ENCODE data around the gene ERAP2. TPM values are rescaled to one million over a fixed set of nuclear protein-coding genes. Genes with fewer than 3 reads are reported as not detected.
A peak's percentile ranks its signal among the peaks of the same experiment; 100 is the strongest.

Gene ERAP2
- total RNA-seq, 1 donor from 2014 or later: 26.6 TPM

DNA sequence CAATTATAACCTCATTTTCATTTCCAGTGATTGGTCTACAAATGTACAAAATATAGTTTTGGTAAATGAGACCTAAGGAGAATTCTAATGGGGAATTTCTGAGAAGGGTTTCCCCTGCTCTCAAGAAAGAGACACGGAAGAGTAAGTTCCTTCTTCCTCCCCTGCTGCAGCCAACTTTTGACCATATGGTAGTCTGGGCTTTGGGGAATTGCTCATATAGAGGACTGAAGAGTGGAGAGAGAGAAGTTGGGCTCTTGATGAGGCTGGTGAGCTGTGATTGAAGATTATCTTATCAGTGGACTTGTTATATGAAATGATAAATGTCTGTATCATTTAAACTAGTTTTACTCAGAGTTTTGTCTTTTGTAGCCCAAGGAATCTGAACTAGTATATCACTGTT is 55.3 kb downstream of the ERAP2 start:
- Histone ChIP-seq H3K27me3 (ENCODE audit: control insufficient read depth, insufficient read depth, low read length) (no peaks in the 10 kb centered on the region), H3K4me3 (ENCODE audit: low read depth, low read length) (no peak overlapping the region), H3K36me3 (ENCODE audit: control insufficient read depth, insufficient read depth, low read length) (no peaks in the 10 kb centered on the region)
- TF ChIP-seq, protein P1, sequence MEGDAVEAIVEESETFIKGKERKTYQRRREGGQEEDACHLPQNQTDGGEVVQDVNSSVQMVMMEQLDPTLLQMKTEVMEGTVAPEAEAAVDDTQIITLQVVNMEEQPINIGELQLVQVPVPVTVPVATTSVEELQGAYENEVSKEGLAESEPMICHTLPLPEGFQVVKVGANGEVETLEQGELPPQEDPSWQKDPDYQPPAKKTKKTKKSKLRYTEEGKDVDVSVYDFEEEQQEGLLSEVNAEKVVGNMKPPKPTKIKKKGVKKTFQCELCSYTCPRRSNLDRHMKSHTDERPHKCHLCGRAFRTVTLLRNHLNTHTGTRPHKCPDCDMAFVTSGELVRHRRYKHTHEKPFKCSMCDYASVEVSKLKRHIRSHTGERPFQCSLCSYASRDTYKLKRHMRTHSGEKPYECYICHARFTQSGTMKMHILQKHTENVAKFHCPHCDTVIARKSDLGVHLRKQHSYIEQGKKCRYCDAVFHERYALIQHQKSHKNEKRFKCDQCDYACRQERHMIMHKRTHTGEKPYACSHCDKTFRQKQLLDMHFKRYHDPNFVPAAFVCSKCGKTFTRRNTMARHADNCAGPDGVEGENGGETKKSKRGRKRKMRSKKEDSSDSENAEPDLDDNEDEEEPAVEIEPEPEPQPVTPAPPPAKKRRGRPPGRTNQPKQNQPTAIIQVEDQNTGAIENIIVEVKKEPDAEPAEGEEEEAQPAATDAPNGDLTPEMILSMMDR (IDR thresholded peaks at IDR 0.05; ENCODE audit: insufficient read depth, low read length, severe bottlenecking): no peak
- FAIRE-seq: no peak
- no peak for DNase-seq (ENCODE audit: low read depth)

DNA sequence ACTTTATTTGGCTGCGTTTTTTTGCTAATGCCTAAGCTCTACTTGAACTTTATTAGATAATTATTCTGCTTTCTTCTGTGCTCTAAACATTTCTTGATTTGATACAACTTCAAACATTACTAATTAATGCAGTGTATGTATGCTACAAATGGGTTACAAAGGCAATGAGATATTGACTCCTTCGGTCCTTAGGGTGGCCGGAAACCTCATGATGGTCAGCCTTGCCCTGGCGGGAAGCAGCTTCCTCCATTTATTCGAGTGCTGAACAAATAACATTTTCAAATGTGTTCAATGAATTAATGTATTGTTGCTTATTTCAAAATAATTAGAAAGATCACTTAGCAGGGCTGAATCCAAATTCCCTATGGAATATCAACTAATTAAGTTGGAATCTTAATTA is 55.7 kb downstream of the ERAP2 start:
- TF ChIP-seq, protein P1 (IDR thresholded peaks at IDR 0.05; ENCODE audit: insufficient read depth, low read length, severe bottlenecking): no peak
- no peak for FAIRE-seq
- Histone ChIP-seq H3K36me3 (ENCODE audit: control insufficient read depth, insufficient read depth, low read length) (no peaks in the 10 kb centered on the region), H3K4me3 (ENCODE audit: low read depth, low read length) (no peak overlapping the region), H3K27me3 (ENCODE audit: control insufficient read depth, insufficient read depth, low read length) (no peaks in the 10 kb centered on the region)
- DNase-seq (ENCODE audit: low read depth): no peak

DNA sequence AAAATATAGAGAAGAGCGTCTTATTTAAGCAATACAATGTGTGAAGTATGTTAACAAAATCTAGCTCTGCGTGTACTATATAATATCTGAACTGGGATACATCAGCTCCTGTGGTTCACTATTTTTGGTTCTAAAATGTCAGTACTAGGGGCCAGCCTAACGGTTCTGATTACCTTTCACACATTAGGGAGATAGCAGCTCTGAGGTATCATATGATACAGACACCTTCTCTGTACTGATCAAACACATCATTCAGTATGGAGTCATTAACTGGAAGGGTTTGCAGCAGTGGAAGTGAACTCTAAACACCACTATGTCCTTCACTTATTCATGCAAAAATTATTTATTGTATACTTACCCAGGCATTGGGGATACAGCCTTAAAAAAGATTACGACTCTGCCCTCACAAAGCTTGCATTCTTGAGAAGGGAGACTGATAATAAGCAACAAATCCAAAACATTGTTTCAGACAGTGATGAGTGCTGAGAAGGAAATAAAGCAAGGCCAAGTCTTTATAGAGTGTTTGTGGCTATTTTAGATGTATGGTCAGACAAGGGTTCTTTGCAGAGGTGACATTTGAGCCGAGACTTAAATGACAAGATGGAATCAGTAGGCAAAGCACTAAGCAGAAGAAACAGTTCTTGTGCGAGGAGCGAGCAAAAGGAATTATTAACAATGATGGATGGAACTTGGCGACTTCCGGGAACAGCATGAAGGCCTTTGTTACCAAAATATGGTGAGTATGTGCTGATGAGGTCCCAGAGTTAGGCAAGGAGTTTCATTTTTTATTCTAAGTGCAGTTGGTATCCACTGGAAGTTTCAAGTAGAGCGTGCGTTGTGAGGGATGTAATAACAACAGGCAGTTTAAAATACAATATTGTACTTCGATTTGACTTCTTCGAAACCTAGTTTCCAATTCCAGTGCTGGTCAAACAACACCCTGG is 57.7 kb downstream of the ERAP2 start:
- peak overlapping the region; percentile 84 for H3K4me3 ChIP-seq (ENCODE audit: low read depth, low read length)
- DNase-seq (ENCODE audit: low read depth) (peak; percentile 15), FAIRE-seq (no peak)
- H3K36me3 ChIP-seq (ENCODE audit: control insufficient read depth, insufficient read depth, low read length): no peaks in the 10 kb centered on the region
- TF ChIP-seq, protein P1 (IDR thresholded peaks at IDR 0.05; ENCODE audit: insufficient read depth, low read length, severe bottlenecking): no peak
- no peaks in the 10 kb centered on the region for H3K27me3 ChIP-seq (ENCODE audit: control insufficient read depth, insufficient read depth, low read length)

DNA sequence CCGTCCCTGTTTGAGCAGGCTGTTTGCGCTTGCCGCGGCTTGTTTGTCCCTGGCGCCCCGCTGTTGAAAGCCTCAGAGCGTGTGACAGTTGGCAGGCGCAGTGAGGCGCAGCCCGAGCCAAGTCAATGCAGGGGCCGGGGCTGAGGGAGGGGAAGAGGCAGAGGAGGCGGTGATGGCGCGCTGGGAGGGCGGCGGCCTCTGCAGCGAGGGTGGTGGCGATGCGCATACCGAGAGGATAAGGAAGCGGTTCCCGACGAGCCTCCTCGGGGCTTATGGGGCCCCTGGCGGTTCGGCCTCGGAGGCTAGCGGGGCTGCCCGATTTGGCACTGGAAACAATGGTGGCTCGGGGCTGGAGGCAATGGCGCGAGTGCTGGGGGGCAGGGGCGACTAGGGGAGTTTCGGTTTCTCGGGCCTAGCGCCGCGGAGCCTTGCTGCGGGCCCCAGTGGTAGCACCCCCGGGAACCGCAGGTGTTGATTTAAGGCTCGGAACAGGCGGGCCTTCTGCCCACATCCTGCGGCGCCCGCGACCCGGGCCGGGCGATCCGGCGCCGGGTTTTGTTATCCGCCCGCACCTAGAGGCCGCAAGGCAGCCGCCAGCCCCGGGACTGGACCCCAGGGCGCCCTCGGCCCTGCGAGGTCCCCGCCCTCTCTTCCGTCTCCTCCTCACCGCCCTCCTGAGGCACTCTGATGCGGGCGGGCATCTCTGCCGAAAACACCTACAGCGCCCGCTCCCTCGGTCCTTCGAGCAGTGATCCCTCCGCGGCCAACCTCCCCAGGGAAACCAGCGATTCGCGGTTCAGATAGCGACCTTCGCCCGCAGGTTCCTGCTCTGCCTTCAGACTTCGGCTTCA is 58.6 kb downstream of the ERAP2 start:
- no peak for FAIRE-seq

DNA sequence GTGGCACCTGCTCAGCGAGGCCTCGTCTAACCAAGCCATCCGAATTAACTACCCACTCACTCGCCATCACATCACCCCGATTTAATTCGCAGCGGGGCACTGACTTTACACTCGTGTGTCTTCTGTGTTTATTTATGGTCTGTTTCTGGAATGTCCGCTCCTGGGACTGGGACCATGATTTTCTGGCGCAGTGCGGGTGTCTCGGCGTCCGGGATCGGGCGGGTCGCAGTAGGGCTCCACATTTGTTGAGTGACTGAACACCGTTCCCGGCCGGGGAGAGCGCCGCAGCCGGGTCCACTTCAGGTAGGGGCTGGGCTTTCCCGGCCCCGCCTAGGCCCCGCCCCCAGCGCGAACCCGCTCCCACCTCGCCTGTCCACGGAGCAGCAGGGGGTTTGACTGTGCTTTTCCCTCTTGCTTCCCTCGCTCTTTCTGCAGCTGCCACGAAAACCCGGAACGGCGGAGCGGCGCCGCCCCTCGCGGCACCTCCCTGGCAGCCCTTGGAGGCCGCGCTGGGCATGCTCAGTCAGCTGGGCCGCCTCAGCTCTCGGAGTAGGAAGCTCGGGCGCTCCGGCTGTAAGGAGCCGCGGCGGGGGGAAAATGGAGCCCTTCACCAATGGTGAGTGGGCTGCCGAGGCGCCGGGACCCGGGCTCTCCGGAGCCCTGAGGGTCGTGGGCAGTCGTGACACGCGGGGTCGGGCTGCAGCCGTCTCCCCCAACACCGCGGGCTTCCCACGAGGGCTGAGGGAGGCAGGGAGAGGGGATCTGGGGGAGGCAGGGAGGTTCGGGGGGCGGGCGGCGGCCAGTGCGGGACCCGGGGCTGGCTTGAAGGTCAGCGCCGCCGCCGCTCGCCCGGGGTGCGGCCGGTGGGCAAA is 59.5 kb downstream of the ERAP2 start, which contains the start of gene LNPEP:
Gene LNPEP (plus strand): TSS at position 522 of the 872 bp plus-strand sequence. CDS start 76 bp downstream, at position 598.
- DNase-seq (ENCODE audit: low read depth) (peak; percentile 94), FAIRE-seq (no peak)

More for the DNA sequence above, 58.6 kb downstream of the ERAP2 start:
- peak; percentile 84 for DNase-seq (ENCODE audit: low read depth)
- Histone ChIP-seq H3K4me3 (ENCODE audit: low read depth, low read length) (peak overlapping the region; percentile 84), H3K27me3 (ENCODE audit: control insufficient read depth, insufficient read depth, low read length) (no peaks in the 10 kb centered on the region), H3K36me3 (ENCODE audit: control insufficient read depth, insufficient read depth, low read length) (no peaks in the 10 kb centered on the region)
- TF ChIP-seq, protein P1 (IDR thresholded peaks at IDR 0.05; ENCODE audit: insufficient read depth, low read length, severe bottlenecking): no peak

More for the DNA sequence above, 59.5 kb downstream of the ERAP2 start, which contains the start of gene LNPEP:
- peak within 1 kb of the TSS; percentile 84 for H3K4me3 ChIP-seq (ENCODE audit: low read depth, low read length)
- H3K27me3 ChIP-seq (ENCODE audit: control insufficient read depth, insufficient read depth, low read length): no peaks in the 10 kb centered on the region
- H3K36me3 ChIP-seq (ENCODE audit: control insufficient read depth, insufficient read depth, low read length): no peaks in the 10 kb centered on the region
- TF ChIP-seq, protein P1 (IDR thresholded peaks at IDR 0.05; ENCODE audit: insufficient read depth, low read length, severe bottlenecking): no peak

Data from bronchial epithelial cell (primary cell).